ENCODE measurements around the gene DMC1. TPM values are rescaled to one million over a fixed set of nuclear protein-coding genes. Genes with fewer than 3 reads are reported as not detected.

Gene DMC1
- total and polyA plus RNA-seq, 9 donors: 0.82 to 12.2 (median 2.1) TPM

- Histone ChIP-seq H3K27me3 (no peaks in the 10 kb centered on the region), H3K27ac (peak overlapping the region; percentile 65 to 85), H3K9me3 (no peaks in the 10 kb centered on the region), H3K36me3 (no peaks in the 10 kb centered on the region), H3K4me1 (ENCODE audit: insufficient read depth) (peaks cover 2% of the 10 kb centered on the region), H3K4me3 (peak overlapping the region; percentile 74)
- peak in 2 of 5 donors; percentile 44 to 54 for DNase-seq
- intact Hi-C loops (cut with DNase I): loop anchor here in 2 of 4 donors (5.0 kb wide), 2 partner anchors 514 to 519 kb away; partner anchors contain the start of gene PICK1 (in 1 of the 2)
- WGBS, 3 donors: 0 to 2% (median 1%) methylated on average over 14 of the region's 14 CpGs
- TF ChIP-seq POLR2A (IDR thresholded peaks at IDR 0.05) (no peak), CTCF (IDR thresholded peaks at IDR 0.05) (no peak), EP300 (IDR thresholded peaks at IDR 0.05) (no peak)
Measured at GRCh38 chr22:38570779-38571364, 889 bp upstream of the DMC1 start.

- WGBS, 3 donors: 24 to 39% (median 32%) methylated on average over 32 of the region's 32 CpGs
Measured at GRCh38 chr22:38569181-38569971, 607 bp downstream of the DMC1 start.

GRCh38 chr22:38567531-38568285 lies 2.3 kb downstream of the DMC1 start:
- intact Hi-C loops (cut with DNase I): loop anchor here in 1 of 4 donors (5.0 to 10.0 kb wide), 2 partner anchors 63 to 130 kb away; partner anchors contain the start of gene DDX17
- Histone ChIP-seq H3K4me1 (ENCODE audit: insufficient read depth) (peaks cover 2% of the 10 kb centered on the region), H3K27ac (peak overlapping the region in 1 of 2 donors; percentile 22), H3K36me3 (no peaks in the 10 kb centered on the region), H3K27me3 (no peaks in the 10 kb centered on the region), H3K9me3 (no peaks in the 10 kb centered on the region), H3K4me3 (no peak overlapping the region)
- 57 to 75% (median 68%) methylated on average over 7 of the region's 7 CpGs for WGBS, 3 donors
- TF ChIP-seq POLR2A (IDR thresholded peaks at IDR 0.05): no peak
- TF ChIP-seq EP300 (IDR thresholded peaks at IDR 0.05): no peak
- TF ChIP-seq CTCF (IDR thresholded peaks at IDR 0.05): no peak
- no peak for DNase-seq

More at GRCh38 chr22:38569181-38569971, 607 bp downstream of the DMC1 start:
- no peaks in the 10 kb centered on the region for H3K36me3 ChIP-seq
- no peaks in the 10 kb centered on the region for H3K27me3 ChIP-seq
- H3K4me1 ChIP-seq (ENCODE audit: insufficient read depth): peaks cover 2% of the 10 kb centered on the region
- DNase-seq: peak in 4 of 5 donors; percentile 34 to 53 (median 38)
- H3K27ac ChIP-seq: peak overlapping the region; percentile 65 to 74
- intact Hi-C loops (cut with DNase I): loop anchor here in 1 of 4 donors (5.0 to 10.0 kb wide), 2 partner anchors 65 to 128 kb away; partner anchors contain the start of gene DDX17
- H3K4me3 ChIP-seq: peak overlapping the region; percentile 36
- no peaks in the 10 kb centered on the region for H3K9me3 ChIP-seq
- no peak for TF ChIP-seq POLR2A (IDR thresholded peaks at IDR 0.05)
- TF ChIP-seq EP300 (IDR thresholded peaks at IDR 0.05): no peak
- TF ChIP-seq CTCF (IDR thresholded peaks at IDR 0.05): no peak

Measured in ovary (tissue), 9 donors.